Measurements from ENCODE around the gene XPO4. TPM values are rescaled to one million over a fixed set of nuclear protein-coding genes. Genes with fewer than 3 reads are reported as not detected.

XPO4 gene
- total and polyA plus RNA-seq, 2 donors (not counting 3 experiments of a cell fraction or from before 2014, with no cell fraction given): 6.0 to 22.5 TPM

GRCh38 chr13:20851844-20852402, 50.6 kb downstream of the XPO4 start:
- H3K9ac ChIP-seq (replicated peaks; ENCODE audit: extremely low read depth, insufficient read depth, low read length): no peak overlapping the region
- no peaks in the 10 kb centered on the region for H4K20me1 ChIP-seq (replicated peaks; ENCODE audit: control insufficient read depth, extremely low read depth, insufficient read depth, low read length)
- BruUV-seq (replicated peaks): no TSS peak
- POLR2A ChIA-PET: no interaction called here
- no peak overlapping the region for H3K27ac ChIP-seq (ENCODE audit: insufficient read depth, low read depth, low read length)
- CTCF ChIA-PET: interaction anchor here (1.0 kb wide), 1 partner anchor 359 kb away, joined by 4 read pairs; no protein-coding TSS in a partner anchor
- no peaks in the 10 kb centered on the region for H3K9me1 ChIP-seq (replicated peaks; ENCODE audit: control insufficient read depth, extremely low read depth, insufficient read depth, low read length)
- dilution Hi-C loops (cut with MboI; ENCODE audit: extremely low pct_ligation_motif_present, low sequenced_read_pairs) (no loop called here), intact Hi-C loops (cut with micrococcal nuclease) (no loop called here)
- peaks cover 0 to 1% of the 10 kb centered on the region in 2 experiments for H3K36me3 ChIP-seq (ENCODE audit: control insufficient read depth in 2 of 2, extremely low read depth in 1 of 2, insufficient read depth in 2 of 2, low read length in 2 of 2)
- no peak overlapping the region for H2AFZ ChIP-seq (ENCODE audit: low read depth, low read length)
- no peaks in the 10 kb centered on the region for H3K4me1 ChIP-seq (ENCODE audit: control insufficient read depth, extremely low read depth, insufficient read depth, low read length)
- no peak overlapping the region for H3K4me2 ChIP-seq (ENCODE audit: insufficient read depth, low read length)
- H3K79me2 ChIP-seq (ENCODE audit: control insufficient read depth, insufficient read depth, low read length): peaks cover 5% of the 10 kb centered on the region
- H3K9me3 ChIP-seq (replicated peaks; ENCODE audit: control insufficient read depth, insufficient read depth, low read length): no peaks in the 10 kb centered on the region
- no peak for TF ChIP-seq POLR2A (IDR thresholded peaks at IDR 0.05; ENCODE audit: low read depth, low read length)
- no peak for TF ChIP-seq FOS (IDR thresholded peaks at IDR 0.05; ENCODE audit: borderline replicate concordance, insufficient read depth, low read length)
- no peak for TF ChIP-seq CTCF (IDR thresholded peaks at IDR 0.05; ENCODE audit: extremely low read depth in 1 of 2, insufficient read depth in 1 of 2, low read depth in 1 of 2, low read length in 2 of 2)
- no peak for TF ChIP-seq MAX (IDR thresholded peaks at IDR 0.05; ENCODE audit: insufficient read depth, insufficient read length)
- TF ChIP-seq JUN (IDR thresholded peaks at IDR 0.05; ENCODE audit: borderline replicate concordance, insufficient read depth, insufficient read length, low read depth): no peak
- no peak for TF ChIP-seq EZH2 (IDR thresholded peaks at IDR 0.05; ENCODE audit: borderline replicate concordance, low read depth, low read length, severe bottlenecking)
- no peak for TF ChIP-seq GATA2 (IDR thresholded peaks at IDR 0.05; ENCODE audit: insufficient read depth, insufficient read length, low read depth, low read length)
- TF ChIP-seq POLR2AphosphoS5 (IDR thresholded peaks at IDR 0.05; ENCODE audit: insufficient read depth, low read depth, low read length): no peak
- TF ChIP-seq MYC (IDR thresholded peaks at IDR 0.05; ENCODE audit: low read depth, low read length): no peak
- no peaks in the 10 kb centered on the region for H3K27me3 ChIP-seq (ENCODE audit: control insufficient read depth in 2 of 2, insufficient read depth in 2 of 2, low read length in 2 of 2)
- DNase-seq (ENCODE audit: low read depth, low spot score) (no peak), FAIRE-seq (no peak)
- H3K4me3 ChIP-seq (replicated peaks in 1 of 3; ENCODE audit: insufficient read depth in 1 of 3, low read depth in 1 of 3, low read length in 3 of 3): no peak overlapping the region

Measured in endothelial cell of umbilical vein (primary cell).